HG03064 (cell line): ENCODE data around the gene TRAF6.

Experiments
- ATAC-seq: cut with Tn5 transposase; IDR thresholded peaks from one replicate; pipeline ENCODE4 v1.9.1; 2021; ENCODE audit warnings: low read depth; ENCODE audit not compliant: unreplicated experiment

Gene TRAF6

DNA sequence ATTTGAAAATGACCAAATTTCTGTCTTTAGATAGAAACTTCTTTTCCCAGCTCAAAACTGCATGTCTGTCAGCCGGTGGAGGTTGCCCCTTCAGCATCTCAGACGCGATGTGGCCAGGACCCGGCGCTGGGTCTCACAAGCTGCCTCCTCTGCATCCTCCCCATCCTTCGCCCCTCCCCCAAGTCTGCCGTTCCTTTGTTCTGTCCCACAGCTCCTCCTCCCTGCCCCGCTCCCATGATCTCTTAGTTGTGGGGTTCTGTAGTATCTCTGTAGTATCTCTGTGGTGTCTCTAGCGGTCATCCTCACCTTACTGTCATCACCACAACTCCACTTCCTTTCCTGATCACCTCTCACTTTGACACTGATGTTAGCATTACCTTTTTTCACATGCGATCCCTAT, 49.9 kb downstream of the TRAF6 start:
- ATAC-seq = no peak

- ATAC-seq = no peak
Observed at GRCh38 chr11:36459046-36459445, 51.0 kb downstream of the TRAF6 start.

GRCh38 chr11:36458129-36458915, 51.8 kb downstream of the TRAF6 start:
- no peak for ATAC-seq

DNA sequence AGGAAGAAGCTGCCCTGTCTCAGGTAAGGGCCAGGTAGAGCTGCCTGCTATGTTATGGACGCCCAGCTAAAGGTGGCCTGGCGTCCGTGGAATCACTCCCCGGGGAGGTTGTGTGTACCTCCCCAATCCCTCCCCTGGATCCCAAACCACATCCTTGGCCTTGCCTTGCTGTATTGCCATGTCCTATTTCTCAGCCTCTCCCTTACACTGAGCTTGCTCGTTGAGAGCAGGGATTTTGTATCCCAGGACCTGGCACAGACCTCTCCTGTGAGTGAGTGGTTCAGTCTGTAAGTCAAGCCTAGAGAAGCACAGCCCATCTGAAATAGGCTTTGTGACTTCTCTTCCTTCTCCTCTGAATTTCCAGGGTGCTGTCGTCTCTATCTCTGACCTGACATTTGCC, 53.9 kb downstream of the TRAF6 start:
- no peak for ATAC-seq

DNA sequence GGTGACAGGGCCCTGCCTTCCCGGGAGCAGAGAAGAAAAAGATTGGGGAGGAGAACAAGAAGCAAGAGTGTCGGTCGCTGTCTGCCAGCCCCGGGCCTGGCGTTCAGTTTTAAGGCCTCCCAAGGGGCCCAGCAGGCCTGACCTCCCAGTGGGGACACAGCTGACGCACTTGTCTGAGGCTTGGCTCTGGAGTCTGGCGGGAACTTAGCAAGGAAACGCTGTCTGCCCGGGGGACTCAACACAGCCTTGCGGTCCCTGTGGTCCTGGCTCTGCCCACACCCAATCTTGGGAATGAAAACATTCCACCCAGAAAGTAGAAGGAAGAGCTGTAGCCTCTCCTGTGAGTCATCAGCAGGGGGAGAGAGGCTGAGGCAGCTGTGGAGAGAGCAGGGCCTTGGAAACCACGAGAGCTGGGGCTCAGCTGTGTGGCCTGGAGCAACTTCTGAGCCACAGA, 54.4 kb downstream of the TRAF6 start:
- no peak for ATAC-seq

DNA sequence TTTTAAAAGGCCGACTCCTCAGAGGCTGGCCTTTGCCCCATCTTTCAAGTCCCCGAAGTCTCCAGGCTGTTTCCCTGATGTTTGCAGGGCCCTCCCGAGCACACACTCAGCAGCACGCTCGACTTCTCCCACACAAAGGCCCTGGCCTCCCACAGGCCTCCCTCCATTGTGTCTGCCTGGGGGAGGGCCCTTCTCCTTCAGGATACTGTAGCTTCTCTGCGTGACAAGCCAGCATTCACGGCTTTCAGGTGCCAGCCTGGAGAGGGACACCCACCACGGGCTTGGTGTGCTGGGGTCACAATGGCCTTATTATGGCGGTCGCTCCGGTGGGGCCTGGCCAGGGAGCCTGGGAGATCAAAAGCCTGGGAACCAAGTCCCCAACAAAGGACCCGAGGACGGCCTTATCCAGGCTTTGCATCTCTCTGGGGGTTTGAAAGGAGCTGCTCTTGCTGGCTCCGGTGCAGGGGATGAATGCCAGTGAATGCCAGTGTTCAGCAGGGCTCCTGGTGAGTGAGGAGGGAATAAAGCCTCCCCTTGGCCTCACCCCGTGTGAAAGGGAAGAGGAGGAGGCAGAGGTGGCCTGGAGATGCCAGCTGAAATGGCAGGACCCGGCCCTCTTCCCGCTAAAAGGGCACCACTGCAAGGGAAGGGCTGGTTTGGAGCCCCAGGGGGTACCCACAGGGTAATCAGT, 55.0 kb downstream of the TRAF6 start:
- no peak for ATAC-seq

- ATAC-seq = no peak
Observed at GRCh38 chr11:36454551-36454940, 55.5 kb downstream of the TRAF6 start.

DNA sequence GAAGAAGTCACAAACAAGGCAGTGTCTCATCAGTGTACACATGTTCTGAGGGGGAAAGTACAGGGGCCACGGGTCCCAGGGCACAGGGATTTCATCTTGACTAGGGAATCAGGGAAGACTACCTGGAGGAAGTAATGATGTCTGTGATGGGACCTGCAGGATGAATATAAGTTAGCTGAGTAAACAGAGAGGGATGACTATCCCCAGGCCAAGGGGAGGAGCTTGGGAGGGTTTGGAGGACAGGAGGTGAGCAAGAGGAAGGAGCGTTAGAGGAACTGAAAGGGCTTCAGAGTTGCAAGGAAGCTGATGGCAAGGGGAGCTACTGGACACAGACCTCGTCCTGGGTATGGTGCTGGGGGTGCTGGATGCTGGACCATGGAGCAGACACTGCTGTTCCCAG, 56.4 kb downstream of the TRAF6 start:
- no peak for ATAC-seq

DNA sequence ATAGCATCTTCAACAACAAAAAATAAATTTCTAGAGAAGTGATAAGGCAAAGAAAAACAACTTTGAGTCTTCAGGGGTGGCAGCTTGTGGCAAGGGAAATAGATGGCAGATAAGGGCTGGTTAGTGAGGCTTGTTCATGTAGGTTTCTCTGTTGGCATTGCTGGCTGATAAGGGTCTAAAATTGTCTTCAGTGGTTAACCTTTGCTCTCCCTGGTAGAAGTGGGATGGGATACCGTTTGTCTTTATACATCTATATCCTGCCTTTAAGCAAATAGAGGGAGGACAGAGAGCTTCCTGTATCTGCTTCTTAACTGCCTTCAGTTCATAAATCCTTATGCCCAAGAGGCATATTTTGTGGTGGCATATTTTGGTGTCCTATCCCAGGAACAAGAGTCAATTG, 57.1 kb downstream of the TRAF6 start:
- ATAC-seq = no peak

- ATAC-seq = no peak
Observed at GRCh38 chr11:36452236-36452940, 57.7 kb downstream of the TRAF6 start.

GRCh38 chr11:36451681-36452080, 58.4 kb downstream of the TRAF6 start:
- ATAC-seq = no peak

GRCh38 chr11:36451045-36451444, 59.0 kb downstream of the TRAF6 start:
- no peak for ATAC-seq

- ATAC-seq = no peak
Observed at GRCh38 chr11:36450110-36450572, 59.9 kb downstream of the TRAF6 start.

DNA sequence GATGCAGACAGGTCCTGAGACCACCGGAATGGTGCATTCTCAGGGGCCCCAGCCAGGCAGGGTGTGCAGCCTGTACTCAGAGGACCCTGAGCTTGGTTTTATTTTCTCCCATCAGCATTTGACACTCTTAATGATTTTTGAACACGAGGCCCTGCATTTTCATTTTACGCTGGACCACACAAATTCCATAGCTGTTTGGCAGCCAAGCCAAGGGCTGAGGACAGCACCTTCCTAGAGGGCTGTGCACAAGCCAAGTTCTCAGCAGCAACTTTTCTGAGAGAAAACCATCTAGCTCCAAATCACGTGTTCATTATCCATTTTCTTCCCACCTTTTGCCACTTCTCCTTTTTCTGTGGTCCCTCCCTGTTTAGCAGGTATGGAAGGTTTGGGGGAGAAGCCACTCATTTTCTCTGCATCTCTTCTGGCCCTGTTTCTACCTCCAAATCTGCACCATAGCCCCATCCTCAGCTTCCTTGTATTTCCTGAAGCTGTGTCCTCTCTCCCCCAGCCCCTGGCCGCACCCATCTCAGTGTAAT, 60.4 kb downstream of the TRAF6 start:
- no peak for ATAC-seq

- no peak for ATAC-seq
Observed at GRCh38 chr11:36447947-36448346, 62.1 kb downstream of the TRAF6 start.

DNA sequence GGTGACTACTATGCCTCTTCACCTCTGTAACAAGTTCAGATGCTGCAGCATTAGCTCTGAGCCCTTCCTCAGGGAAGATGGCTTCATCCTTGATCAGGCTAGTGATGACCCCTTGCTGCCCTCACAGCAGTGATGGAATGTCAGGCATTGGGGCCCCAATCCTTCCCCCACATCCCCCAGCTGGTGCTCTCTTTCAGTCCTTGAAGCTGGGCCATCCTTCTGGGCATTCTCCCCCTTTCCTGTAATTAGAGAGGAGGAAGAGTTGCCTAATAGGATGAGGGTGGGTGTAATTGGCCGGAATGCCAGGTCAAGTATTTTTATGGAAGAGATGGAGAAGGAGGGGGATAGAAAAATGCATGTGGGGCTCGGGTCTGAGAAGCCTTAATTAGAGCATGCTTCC, 62.6 kb downstream of the TRAF6 start:
- ATAC-seq = no peak

DNA sequence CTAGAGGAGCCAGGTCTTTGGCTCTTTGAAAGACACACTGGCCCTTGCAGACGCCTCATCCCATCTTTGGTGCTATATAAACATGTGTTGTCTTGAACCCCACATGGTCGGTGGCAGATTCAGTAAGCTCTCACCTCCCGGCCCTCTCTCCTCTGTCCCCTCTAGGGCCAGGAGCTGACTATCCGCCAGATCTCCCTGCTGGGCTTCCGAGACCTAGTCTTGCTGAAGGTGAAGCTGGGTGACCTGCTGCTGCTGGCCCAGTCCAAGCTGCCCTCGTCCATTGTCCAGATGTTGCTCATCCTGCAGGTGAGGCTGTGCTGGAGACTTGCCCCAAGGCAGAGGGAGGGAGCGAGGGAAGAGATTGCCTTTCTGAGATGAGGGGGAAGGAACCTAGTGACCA, 63.9 kb downstream of the TRAF6 start:
- ATAC-seq = no peak

GRCh38 chr11:36443661-36444060, 66.4 kb downstream of the TRAF6 start:
- no peak for ATAC-seq

GRCh38 chr11:36441610-36442208, 68.4 kb downstream of the TRAF6 start:
- peak; percentile 99 for ATAC-seq

- ATAC-seq = no peak
Observed at GRCh38 chr11:36438126-36438525, 71.9 kb downstream of the TRAF6 start.

DNA sequence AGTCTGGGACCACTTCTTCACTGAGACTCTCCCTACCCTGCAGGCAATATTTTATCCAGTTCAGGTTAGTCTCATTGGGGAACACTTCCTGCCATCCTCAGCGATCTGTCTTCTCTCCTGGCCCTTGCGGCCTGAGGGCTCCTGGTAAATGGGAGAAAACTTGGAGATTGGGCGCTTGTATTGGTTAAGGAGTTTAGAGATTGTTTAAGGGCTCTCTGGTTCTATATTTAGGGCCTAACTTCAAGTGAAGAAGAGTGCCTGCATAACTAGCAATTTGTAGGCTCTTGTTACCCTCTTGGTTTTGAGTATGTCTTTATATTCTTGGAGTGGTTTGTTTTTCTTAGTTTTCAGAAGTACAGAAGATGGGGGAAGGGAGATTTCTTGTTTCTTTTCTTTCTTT, 72.7 kb downstream of the TRAF6 start:
- ATAC-seq = no peak
